HepG2 (cell line): ENCODE data around the gene LDLR. TPM values are rescaled to one million over a fixed set of nuclear protein-coding genes. Genes with fewer than 3 reads are reported as not detected.

Experiments
- BATF2 ChIP-seq: sonication (generic); formaldehyde crosslinking; IDR thresholded peaks from 2 replicates; pipeline ENCODE4 v1.8.0; 2022; ENCODE audit warnings: mild to moderate bottlenecking, missing genetic modification reagents, moderate library complexity
- BRCA1 ChIP-seq: sonication (generic); formaldehyde crosslinking; IDR thresholded peaks from 2 replicates; pipeline ENCODE4 v1.4.0; 2020; ENCODE audit warnings: missing genetic modification reagents
- CC2D1A ChIP-seq: sonication (generic); formaldehyde crosslinking; IDR thresholded peaks from 2 replicates; pipeline ENCODE4 v1.8.1; 2023; ENCODE audit warnings: mild to moderate bottlenecking, missing genetic modification reagents
- CREB1 ChIP-seq, 2 experiments: fragments of 450-650 bp in 1 of 2; IDR thresholded peaks; 2 replicates each; pipeline ENCODE4 v1.6.1; 2016 to 2017; ENCODE audit warnings: control low read depth in 1 of 2, mild to moderate bottlenecking in 1 of 2, missing compliant biosample characterization in 1 of 2, missing genetic modification characterization in 1 of 2
- EEA1 ChIP-seq: sonication (generic); formaldehyde crosslinking; IDR thresholded peaks from 2 replicates; pipeline ENCODE4 v1.5.1; 2020; ENCODE audit warnings: mild to moderate bottlenecking, missing genetic modification reagents, borderline replicate concordance
- EZH2 ChIP-seq: conservative IDR thresholded peaks from 2 replicates; pipeline ENCODE4 v1.6.1; 2012; ENCODE audit warnings: mild to moderate bottlenecking, low read depth, low read length, moderate library complexity
- GPBP1L1 ChIP-seq: sonication (generic); formaldehyde crosslinking; IDR thresholded peaks from 2 replicates; pipeline ENCODE4 v1.5.0; 2020; ENCODE audit warnings: mild to moderate bottlenecking, missing genetic modification reagents
- HBP1 ChIP-seq: IDR thresholded peaks from 2 replicates; pipeline ENCODE4 v1.6.1; 2016; ENCODE audit warnings: low read depth, control low read depth
- MAZ ChIP-seq, 2 experiments: sonication (generic) in 1 of 2; formaldehyde crosslinking in 1 of 2; IDR thresholded peaks; 2 replicates each; pipeline versions ENCODE4 v1.5.0 to v1.6.1; 2012 to 2020; ENCODE audit warnings: low read depth in 2 of 2, mild to moderate bottlenecking in 2 of 2, borderline replicate concordance in 1 of 2, improper control_type of control experiment in 1 of 2, low read length in 1 of 2, missing genetic modification reagents in 1 of 2, moderate library complexity in 1 of 2
- NR0B2 ChIP-seq: sonication (generic); formaldehyde crosslinking; IDR thresholded peaks from 2 replicates; pipeline ENCODE4 v1.4.0; 2020; ENCODE audit warnings: mild to moderate bottlenecking, missing genetic modification reagents
- SNRNP70 ChIP-seq: fragments of 200-400 bp; formaldehyde crosslinking; IDR thresholded peaks from 2 replicates; pipeline ENCODE4 v1.6.1; 2017; ENCODE audit warnings: mild to moderate bottlenecking, low read depth, low read length, moderate library complexity
- ZBTB34 ChIP-seq: sonication (generic); formaldehyde crosslinking; IDR thresholded peaks from 2 replicates; pipeline ENCODE4 v1.8.0; 2022; ENCODE audit warnings: mild to moderate bottlenecking, missing genetic modification reagents
- ZNF180 ChIP-seq: sonication (generic); formaldehyde crosslinking; IDR thresholded peaks from 2 replicates; pipeline ENCODE4 v1.4.0; 2020; ENCODE audit warnings: low read depth, missing genetic modification reagents, borderline replicate concordance
- ZNF333 ChIP-seq: sonication (generic); formaldehyde crosslinking; IDR thresholded peaks from 2 replicates; pipeline ENCODE4 v1.4.0; 2020; ENCODE audit warnings: mild to moderate bottlenecking, missing genetic modification reagents, borderline replicate concordance
- ZNF740 ChIP-seq: sonication (generic); formaldehyde crosslinking; IDR thresholded peaks from 2 replicates; pipeline ENCODE4 v1.4.0; 2020; ENCODE audit warnings: missing genetic modification reagents
- ZNF777 ChIP-seq: sonication (generic); formaldehyde crosslinking; IDR thresholded peaks from 2 replicates; pipeline ENCODE4 v1.4.0; 2020; ENCODE audit warnings: missing genetic modification reagents
- ZNF839 ChIP-seq: sonication (generic); formaldehyde crosslinking; IDR thresholded peaks from 2 replicates; pipeline ENCODE4 v1.4.0; 2020; ENCODE audit warnings: missing genetic modification reagents, mild to moderate bottlenecking, borderline replicate concordance
- ZNF891 ChIP-seq: sonication (generic); formaldehyde crosslinking; IDR thresholded peaks from 2 replicates; pipeline ENCODE4 v1.5.0; 2020; ENCODE audit warnings: mild to moderate bottlenecking, missing genetic modification reagents
- polyA plus RNA-seq, 8 experiments: library from polyadenylated mRNA; depleted of rRNA in 3 of 8; stranded (reverse) in 7 of 8; unstranded in 1 of 8; fragments of >200 nt; fragmentation: Illumina TruSeq in 4 of 8; extraction: Trizol in 4 of 8; gene quantifications; 2 replicates each; pipeline versions ENCODE4 v1.2.1 to v1.2.3, GENCODE V29; 2011 to 2016; ENCODE audit warnings: low read depth in 4 of 8, missing spikeins in 1 of 8, mixed read lengths in 1 of 8; ENCODE audit not compliant: insufficient read depth in 1 of 8
- total RNA-seq, 5 experiments: library from RNA; depleted of rRNA; stranded (reverse); fragments of >200 nt; fragmentation: Illumina TruSeq; extraction: Trizol; gene quantifications; 2 replicates each; pipeline ENCODE4 v1.2.3, GENCODE V29; 2016; ENCODE audit warnings: low read depth in 1 of 5
- TF ChIP-seq, protein P1 (sequence below): sonication (generic); formaldehyde crosslinking; IDR thresholded peaks from 2 replicates; pipeline ENCODE4 v1.4.0; 2020; ENCODE audit warnings: mild to moderate bottlenecking, missing genetic modification reagents, borderline replicate concordance

LDLR gene
- total and polyA plus RNA-seq, 2 of the 13 experiments (the other 11 are each of a cell fraction or from before 2014, with no cell fraction given), result 51.6 to 92.5 TPM

DNA sequence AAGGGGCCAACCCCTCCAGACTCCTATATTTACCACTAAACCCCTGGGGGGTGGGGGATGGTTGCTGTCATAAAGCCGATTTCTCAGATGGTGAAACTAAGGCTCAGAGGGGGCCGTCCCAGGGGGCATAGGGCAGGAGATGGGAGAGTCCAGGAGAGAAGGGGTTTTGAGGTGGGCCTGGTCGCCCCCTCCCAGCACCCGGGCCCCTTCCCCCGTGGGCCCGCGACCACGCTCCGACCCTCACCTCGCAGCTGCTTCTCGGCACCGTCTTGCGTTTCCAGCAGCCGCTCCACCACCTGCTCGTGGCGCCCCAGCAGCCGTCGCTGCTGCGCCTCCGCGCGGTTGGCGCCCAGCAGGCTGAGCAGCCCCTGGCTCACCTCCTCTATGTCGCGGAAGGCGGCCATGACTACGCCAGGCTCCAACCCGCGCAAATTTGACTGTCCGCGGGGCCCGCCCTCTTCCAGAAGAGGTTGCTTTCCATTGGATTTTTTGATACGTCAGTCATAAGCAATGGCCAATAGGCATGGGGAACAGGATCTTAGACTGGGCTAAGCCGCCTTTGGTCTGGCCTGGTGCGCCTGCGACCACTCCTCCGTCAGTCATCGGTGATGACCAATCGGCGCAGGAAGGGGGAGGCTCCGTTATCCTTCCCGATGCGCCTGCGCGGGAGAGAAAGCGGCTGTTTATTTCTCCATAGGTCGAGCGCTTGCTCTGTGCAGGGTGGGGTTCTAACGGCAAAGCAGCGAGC, 66.3 kb downstream of the LDLR start, which contains the start of gene SPC24 (continued):
- TF ChIP-seq MAZ (IDR thresholded peaks at IDR 0.05; ENCODE audit: borderline replicate concordance, low read depth, low read length), result 0 out of 2 replicates have a peak, but pooled peaks have one; percentile 38
- peak; percentile 35; the same call in 1 of the 2 replicates for TF ChIP-seq MAZ (CRISPR knock-in tag; IDR thresholded peaks at IDR 0.05; ENCODE audit: low read depth)
- no peak for TF ChIP-seq ZNF180 (CRISPR knock-in tag)
- TF ChIP-seq, protein P1, sequence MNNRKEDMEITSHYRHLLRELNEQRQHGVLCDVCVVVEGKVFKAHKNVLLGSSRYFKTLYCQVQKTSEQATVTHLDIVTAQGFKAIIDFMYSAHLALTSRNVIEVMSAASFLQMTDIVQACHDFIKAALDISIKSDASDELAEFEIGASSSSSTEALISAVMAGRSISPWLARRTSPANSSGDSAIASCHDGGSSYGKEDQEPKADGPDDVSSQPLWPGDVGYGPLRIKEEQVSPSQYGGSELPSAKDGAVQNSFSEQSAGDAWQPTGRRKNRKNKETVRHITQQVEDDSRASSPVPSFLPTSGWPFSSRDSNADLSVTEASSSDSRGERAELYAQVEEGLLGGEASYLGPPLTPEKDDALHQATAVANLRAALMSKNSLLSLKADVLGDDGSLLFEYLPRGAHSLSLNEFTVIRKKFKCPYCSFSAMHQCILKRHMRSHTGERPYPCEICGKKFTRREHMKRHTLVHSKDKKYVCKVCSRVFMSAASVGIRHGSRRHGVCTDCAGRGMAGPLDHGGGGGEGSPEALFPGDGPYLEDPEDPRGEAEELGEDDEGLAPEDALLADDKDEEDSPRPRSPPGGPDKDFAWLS (CRISPR knock-in tag), result no peak
- no peak for TF ChIP-seq EZH2
- TF ChIP-seq HBP1, result peak; percentile 71; the same call in 1 of the 2 replicates
- 0 out of 2 replicates have a peak, but pooled peaks have one; percentile 28 for TF ChIP-seq ZNF740 (CRISPR knock-in tag)
- TF ChIP-seq ZNF839 (CRISPR knock-in tag), result no peak
- no peak for TF ChIP-seq GPBP1L1 (CRISPR knock-in tag)
- peak; percentile 16; the same call in 1 of the 2 replicates for TF ChIP-seq ZNF891
- TF ChIP-seq SNRNP70, result no peak
- 0 out of 2 replicates have a peak, but pooled peaks have one; percentile 52 for TF ChIP-seq BATF2
- TF ChIP-seq BRCA1 (CRISPR knock-in tag), result 0 out of 2 replicates have a peak, but pooled peaks have one; percentile 17
- TF ChIP-seq EEA1 (CRISPR knock-in tag), result peak; percentile 71; the same call in 1 of the 2 replicates
- TF ChIP-seq NR0B2, result peak; percentile 60
- TF ChIP-seq CC2D1A (CRISPR knock-in tag), result 0 out of 2 replicates have a peak, but pooled peaks have one; percentile 63
- TF ChIP-seq ZBTB34 (CRISPR knock-in tag), result no peak
- TF ChIP-seq CREB1 (IDR thresholded peaks at IDR 0.05), result peak; percentile 90
- TF ChIP-seq CREB1 (CRISPR knock-in tag; IDR thresholded peaks at IDR 0.05), result peak; percentile 69
- TF ChIP-seq ZNF777 (CRISPR knock-in tag), result no peak
- TF ChIP-seq ZNF333 (CRISPR knock-in tag), result 0 out of 2 replicates have a peak, but pooled peaks have one; percentile 38
